Mesenchymal stem cell (in vitro differentiated cells and primary cell): Measurements from ENCODE around the gene ACOD1.
A peak's percentile ranks its signal among the peaks of the same experiment; 100 is the strongest.

Source experiments
- DNase-seq: peaks from one replicate; pipeline ENCODE4 v3.0.0-alpha.2; 2013
- H2AFZ ChIP-seq: one replicate; pipeline ENCODE4 v1.6.1; 2013; ENCODE audit warnings: low read depth, mild to moderate bottlenecking, control low read depth, inconsistent platforms, low read length, moderate library complexity
- H2AK5ac ChIP-seq: 2 replicates; pipeline ENCODE4 v1.6.1; 2013; ENCODE audit warnings: low read length, moderate library complexity, mild to moderate bottlenecking, inconsistent platforms; ENCODE audit not compliant: severe bottlenecking
- H2BK120ac ChIP-seq: one replicate; pipeline ENCODE4 v1.6.1; 2013; ENCODE audit warnings: low read depth, mild to moderate bottlenecking, inconsistent platforms, low read length, moderate library complexity
- H2BK12ac ChIP-seq, 2 experiments: one replicate each; pipeline ENCODE4 v1.6.1; 2013; ENCODE audit warnings: inconsistent platforms in 2 of 2, low read length in 2 of 2, mild to moderate bottlenecking in 2 of 2, moderate library complexity in 2 of 2, control low read depth in 1 of 2
- H2BK15ac ChIP-seq: one replicate; pipeline ENCODE4 v1.6.1; 2013; ENCODE audit warnings: mild to moderate bottlenecking, low read depth, inconsistent platforms; ENCODE audit not compliant: poor library complexity, severe bottlenecking
- H2BK5ac ChIP-seq: 2 replicates; pipeline ENCODE4 v1.6.1; 2013; ENCODE audit warnings: low read depth, mild to moderate bottlenecking, low read length, control low read depth, inconsistent platforms; ENCODE audit not compliant: poor library complexity, severe bottlenecking
- H3K14ac ChIP-seq, 2 experiments: one replicate each; pipeline ENCODE4 v1.6.1; 2013; ENCODE audit warnings: inconsistent platforms in 2 of 2, low read length in 2 of 2, control low read depth in 1 of 2, mild to moderate bottlenecking in 1 of 2, moderate library complexity in 1 of 2
- H3K18ac ChIP-seq, 2 experiments: one replicate each; pipeline ENCODE4 v1.6.1; 2013; ENCODE audit warnings: inconsistent platforms in 2 of 2, low read length in 2 of 2, control low read depth in 1 of 2, low read depth in 1 of 2, mild to moderate bottlenecking in 1 of 2
- H3K23ac ChIP-seq, 2 experiments: one replicate each; pipeline ENCODE4 v1.6.1; 2013; ENCODE audit warnings: inconsistent platforms in 2 of 2, low read length in 2 of 2, mild to moderate bottlenecking in 2 of 2, moderate library complexity in 2 of 2, control low read depth in 1 of 2
- H3K27ac ChIP-seq: 2 replicates; pipeline ENCODE4 v1.5.1; 2013; ENCODE audit warnings: mild to moderate bottlenecking, moderate library complexity, low read length, control low read depth, inconsistent platforms; ENCODE audit not compliant: poor library complexity, severe bottlenecking
- H3K27me3 ChIP-seq, 2 experiments: 2 replicates each; pipeline versions ENCODE4 v1.6.1 to v1.7.0; 2013; ENCODE audit warnings: low read length in 2 of 2, mild to moderate bottlenecking in 2 of 2, moderate library complexity in 2 of 2, control low read depth in 1 of 2, inconsistent platforms in 1 of 2; ENCODE audit not compliant: control insufficient read depth in 1 of 2, insufficient read depth in 1 of 2
- H3K36me3 ChIP-seq, 2 experiments: 2 replicates each; pipeline versions ENCODE4 v1.6.1 to v1.7.0; 2013; ENCODE audit warnings: low read length in 2 of 2, control low read depth in 1 of 2, inconsistent platforms in 1 of 2, low read depth in 1 of 2, mild to moderate bottlenecking in 1 of 2; ENCODE audit not compliant: insufficient read depth in 2 of 2, control insufficient read depth in 1 of 2
- H3K4ac ChIP-seq, 2 experiments: one replicate each; pipeline ENCODE4 v1.6.1; 2013; ENCODE audit warnings: inconsistent platforms in 2 of 2, low read length in 2 of 2, mild to moderate bottlenecking in 2 of 2, moderate library complexity in 2 of 2, control low read depth in 1 of 2, low read depth in 1 of 2
- H3K4me1 ChIP-seq: 2 replicates; pipeline ENCODE4 v1.6.1; 2013; ENCODE audit warnings: low read depth, low read length, control low read depth; ENCODE audit not compliant: control insufficient read depth, insufficient read depth
- H3K4me2 ChIP-seq: 2 replicates; pipeline ENCODE4 v1.6.1; 2013; ENCODE audit warnings: low read length, mild to moderate bottlenecking, inconsistent platforms; ENCODE audit not compliant: poor library complexity, severe bottlenecking
- H3K4me3 ChIP-seq, 2 experiments: 2 replicates each; pipeline versions ENCODE4 v1.5.1 to v1.7.0; 2013; ENCODE audit warnings: low read length in 2 of 2, mild to moderate bottlenecking in 2 of 2, control low read depth in 1 of 2, low read depth in 1 of 2; ENCODE audit not compliant: insufficient read depth in 1 of 2
- H3K79me1 ChIP-seq: replicated peaks from 2 replicates; pipeline ENCODE4 v1.6.1; 2013; ENCODE audit warnings: mild to moderate bottlenecking, control low read depth, low read length, inconsistent platforms; ENCODE audit not compliant: poor library complexity, severe bottlenecking
- H3K9ac ChIP-seq: 2 replicates; pipeline ENCODE4 v1.7.0; 2013; ENCODE audit warnings: mild to moderate bottlenecking, low read length, moderate library complexity
- H3K9me3 ChIP-seq: 2 replicates; pipeline ENCODE4 v1.7.0; 2013; ENCODE audit warnings: mild to moderate bottlenecking, low read length; ENCODE audit not compliant: control insufficient read depth
- H4K8ac ChIP-seq: one replicate; pipeline ENCODE4 v1.6.1; 2013; ENCODE audit warnings: inconsistent platforms, mild to moderate bottlenecking, low read length, moderate library complexity
- H4K91ac ChIP-seq: one replicate; pipeline ENCODE4 v1.6.1; 2013; ENCODE audit warnings: mild to moderate bottlenecking, low read length, inconsistent platforms
- WGBS: methylation state at CpG from one replicate; pipeline ENCODE4 v1.1.7; 2013; ENCODE audit warnings: mixed read lengths; 5-methylcytosine and 5-hydroxymethylcytosine counted together

Gene ACOD1

GRCh38 chr13:76943646-76944045, 4.7 kb upstream of the ACOD1 start:
- WGBS: 88% methylated on average over 1 of the region's 2 CpGs
- no peaks in the 10 kb centered on the region for H3K79me1 ChIP-seq

DNA sequence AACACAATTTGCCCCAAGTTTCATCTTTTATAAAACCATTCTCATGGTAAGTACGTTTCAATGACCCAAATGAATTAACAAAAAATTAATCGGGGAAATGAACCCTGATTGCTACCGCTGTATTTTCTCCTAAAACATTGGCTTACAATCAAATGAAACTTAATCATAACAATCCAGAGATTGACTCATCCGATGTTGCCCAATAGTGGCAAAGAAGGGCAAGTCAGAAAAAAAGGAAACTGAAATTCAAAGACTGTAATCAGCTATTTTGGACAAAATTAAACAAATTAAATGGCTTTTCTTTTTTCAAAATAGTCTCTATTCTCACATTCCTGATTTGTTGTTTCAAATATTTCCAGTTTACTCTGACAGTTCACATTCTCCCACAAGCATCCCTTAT, 3.9 kb upstream of the ACOD1 start:
- H2AFZ ChIP-seq: no peak overlapping the region

More at GRCh38 chr13:76943646-76944045, 4.7 kb upstream of the ACOD1 start:
- Histone ChIP-seq H3K27ac (no peak overlapping the region), H3K18ac (no peak overlapping the region), H3K14ac (no peak overlapping the region), H4K91ac (no peak overlapping the region), H2AK5ac (no peak overlapping the region), H3K27me3 (no peaks in the 10 kb centered on the region), H3K4me1 (no peaks in the 10 kb centered on the region), H2BK120ac (no peak overlapping the region), H3K4me2 (no peak overlapping the region), H4K8ac (no peak overlapping the region), H3K9ac (no peak overlapping the region), H2BK15ac (no peak overlapping the region), H3K23ac (no peak overlapping the region), H3K9me3 (no peaks in the 10 kb centered on the region), H2BK5ac (no peak overlapping the region), H3K36me3 (no peaks in the 10 kb centered on the region), H2BK12ac (no peak overlapping the region), H3K4me3 (no peak overlapping the region), H2AFZ (no peak overlapping the region), H3K4ac (no peak overlapping the region)
- no peak for DNase-seq

DNA sequence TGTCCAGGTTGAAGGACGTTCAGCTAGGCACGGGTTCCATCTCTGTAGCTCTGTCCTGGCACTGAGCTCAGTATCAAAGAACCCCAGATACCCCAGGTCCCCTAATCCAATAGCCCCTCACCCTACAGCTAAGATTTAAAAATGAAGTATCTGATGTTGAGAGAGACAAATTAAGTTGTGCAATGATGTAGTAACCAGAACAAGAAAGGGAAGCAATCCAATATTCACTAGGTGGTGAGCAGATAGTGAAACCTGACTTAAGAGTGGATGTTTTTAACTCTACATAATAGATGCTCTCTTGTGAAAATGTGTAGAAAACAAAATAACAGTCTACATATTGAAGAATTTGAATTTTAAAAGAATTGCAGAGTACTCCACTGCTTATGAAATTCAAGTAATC, 1.8 kb downstream of the ACOD1 start:
- Histone ChIP-seq H3K36me3 (no peaks in the 10 kb centered on the region), H3K4me3 (no peak overlapping the region), H2BK12ac (no peak overlapping the region), H3K27me3 (peaks cover 0 to 12% of the 10 kb centered on the region in 2 experiments), H3K9me3 (no peaks in the 10 kb centered on the region), H3K4me2 (no peak overlapping the region), H3K18ac (no peak overlapping the region), H4K91ac (no peak overlapping the region), H3K4me1 (no peaks in the 10 kb centered on the region), H3K27ac (no peak overlapping the region), H3K23ac (no peak overlapping the region), H3K4ac (no peak overlapping the region), H2BK15ac (no peak overlapping the region), H3K9ac (no peak overlapping the region), H2BK120ac (no peak overlapping the region), H2AK5ac (no peak overlapping the region), H3K14ac (no peak overlapping the region), H4K8ac (no peak overlapping the region), H3K79me1 (no peaks in the 10 kb centered on the region), H2AFZ (no peak overlapping the region), H2BK5ac (no peak overlapping the region)
- WGBS: 70% methylated on average over 2 of the region's 2 CpGs
- no peak for DNase-seq

More for the DNA sequence above, 3.9 kb upstream of the ACOD1 start:
- H2BK12ac ChIP-seq: no peak overlapping the region
- WGBS: 94% methylated on average over 4 of the region's 4 CpGs
- no peak overlapping the region for H3K23ac ChIP-seq
- no peak overlapping the region for H3K14ac ChIP-seq
- no peaks in the 10 kb centered on the region for H3K4me1 ChIP-seq
- no peak overlapping the region for H3K4ac ChIP-seq
- H4K91ac ChIP-seq: no peak overlapping the region
- DNase-seq: peak; percentile 50
- H2AK5ac ChIP-seq: no peak overlapping the region
- H3K9ac ChIP-seq: peak overlapping the region; percentile 29
- no peak overlapping the region for H3K27ac ChIP-seq
- H4K8ac ChIP-seq: no peak overlapping the region
- H3K36me3 ChIP-seq: no peaks in the 10 kb centered on the region
- H3K4me3 ChIP-seq: no peak overlapping the region
- H2BK120ac ChIP-seq: no peak overlapping the region
- no peaks in the 10 kb centered on the region for H3K27me3 ChIP-seq
- no peaks in the 10 kb centered on the region for H3K79me1 ChIP-seq
- H3K9me3 ChIP-seq: no peaks in the 10 kb centered on the region
- H2BK15ac ChIP-seq: no peak overlapping the region
- no peak overlapping the region for H2BK5ac ChIP-seq
- H3K18ac ChIP-seq: no peak overlapping the region
- H3K4me2 ChIP-seq: no peak overlapping the region

GRCh38 chr13:76953968-76954367, 5.7 kb downstream of the ACOD1 start:
- H3K4me2 ChIP-seq: no peak overlapping the region
- no peak overlapping the region for H3K4me3 ChIP-seq
- H3K9ac ChIP-seq: no peak overlapping the region
- H3K27me3 ChIP-seq: peaks cover 0 to 12% of the 10 kb centered on the region in 2 experiments
- H4K8ac ChIP-seq: no peak overlapping the region
- no peak overlapping the region for H3K18ac ChIP-seq
- no peak overlapping the region for H2AK5ac ChIP-seq
- H2BK5ac ChIP-seq: no peak overlapping the region
- no peak overlapping the region for H3K23ac ChIP-seq
- DNase-seq: no peak
- no peaks in the 10 kb centered on the region for H3K9me3 ChIP-seq
- H3K79me1 ChIP-seq: no peaks in the 10 kb centered on the region
- no peak overlapping the region for H3K27ac ChIP-seq
- H3K14ac ChIP-seq: no peak overlapping the region
- H3K4ac ChIP-seq: no peak overlapping the region
- H2BK15ac ChIP-seq: no peak overlapping the region
- 86% methylated on average over 2 of the region's 3 CpGs for WGBS
- H2AFZ ChIP-seq: no peak overlapping the region
- H2BK120ac ChIP-seq: no peak overlapping the region
- no peak overlapping the region for H2BK12ac ChIP-seq
- H4K91ac ChIP-seq: no peak overlapping the region
- no peaks in the 10 kb centered on the region for H3K4me1 ChIP-seq
- H3K36me3 ChIP-seq: no peaks in the 10 kb centered on the region
